Mucosa of stomach (tissue), 1 donor: ENCODE measurements around the gene CD19.

Experiments
- H3K27me3 ChIP-seq: one replicate; pipeline ENCODE4 v1.7.0; 2013; ENCODE audit warnings: mild to moderate bottlenecking, low read length; ENCODE audit not compliant: control insufficient read depth, insufficient read depth
- H3K36me3 ChIP-seq: one replicate; pipeline ENCODE4 v1.7.0; 2013; ENCODE audit warnings: low read length; ENCODE audit not compliant: control insufficient read depth, insufficient read depth
- H3K4me1 ChIP-seq: one replicate; pipeline ENCODE4 v1.7.0; 2013; ENCODE audit warnings: mild to moderate bottlenecking, low read length; ENCODE audit not compliant: control insufficient read depth, insufficient read depth
- H3K4me3 ChIP-seq: one replicate; pipeline ENCODE4 v1.7.0; 2013; ENCODE audit warnings: low read length
- H3K9ac ChIP-seq: one replicate; pipeline ENCODE4 v1.7.0; 2013; ENCODE audit warnings: mild to moderate bottlenecking, low read length, moderate library complexity
- H3K9me3 ChIP-seq: one replicate; pipeline ENCODE4 v1.7.0; 2013; ENCODE audit warnings: mild to moderate bottlenecking, low read length, moderate library complexity; ENCODE audit not compliant: control insufficient read depth
- donor health status: Pancreatic carcinoma.

CD19 gene

GRCh38 chr16:28899882-28900590, 31.7 kb upstream of the CD19 start:
- Histone ChIP-seq H3K36me3 (peaks cover 4% of the 10 kb centered on the region), H3K4me1 (no peaks in the 10 kb centered on the region), H3K9ac (no peak overlapping the region), H3K9me3 (no peaks in the 10 kb centered on the region), H3K27me3 (no peaks in the 10 kb centered on the region), H3K4me3 (no peak overlapping the region)

GRCh38 chr16:28900601-28901000, 31.2 kb upstream of the CD19 start:
- H3K4me1 ChIP-seq, result no peaks in the 10 kb centered on the region
- H3K9me3 ChIP-seq, result no peaks in the 10 kb centered on the region
- H3K27me3 ChIP-seq, result no peaks in the 10 kb centered on the region
- H3K36me3 ChIP-seq, result peaks cover 4% of the 10 kb centered on the region
- H3K9ac ChIP-seq, result no peak overlapping the region
- H3K4me3 ChIP-seq, result no peak overlapping the region

DNA sequence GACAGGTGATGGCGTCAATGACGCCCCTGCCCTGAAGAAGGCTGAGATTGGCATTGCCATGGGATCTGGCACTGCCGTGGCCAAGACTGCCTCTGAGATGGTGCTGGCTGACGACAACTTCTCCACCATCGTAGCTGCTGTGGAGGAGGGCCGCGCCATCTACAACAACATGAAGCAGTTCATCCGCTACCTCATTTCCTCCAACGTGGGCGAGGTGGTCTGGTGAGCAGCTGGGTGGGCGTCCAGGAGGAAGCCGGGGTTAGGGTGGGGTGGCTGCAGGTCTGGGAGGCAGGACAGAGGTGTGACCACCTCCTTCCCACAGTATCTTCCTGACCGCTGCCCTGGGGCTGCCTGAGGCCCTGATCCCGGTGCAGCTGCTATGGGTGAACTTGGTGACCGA, 29.9 kb upstream of the CD19 start:
- H3K4me3 ChIP-seq, result no peak overlapping the region
- no peaks in the 10 kb centered on the region for H3K4me1 ChIP-seq
- no peaks in the 10 kb centered on the region for H3K9me3 ChIP-seq
- no peak overlapping the region for H3K9ac ChIP-seq
- H3K36me3 ChIP-seq, result peaks cover 4% of the 10 kb centered on the region
- no peaks in the 10 kb centered on the region for H3K27me3 ChIP-seq

- Histone ChIP-seq H3K9me3 (no peaks in the 10 kb centered on the region), H3K36me3 (peaks cover 4% of the 10 kb centered on the region), H3K27me3 (no peaks in the 10 kb centered on the region), H3K4me3 (no peak overlapping the region), H3K9ac (no peak overlapping the region), H3K4me1 (no peaks in the 10 kb centered on the region)
These were observed 28.9 kb upstream of the CD19 start for GRCh38 chr16:28902909-28903308.

GRCh38 chr16:28903344-28904042, 28.3 kb upstream of the CD19 start:
- no peaks in the 10 kb centered on the region for H3K4me1 ChIP-seq
- H3K9me3 ChIP-seq, result no peaks in the 10 kb centered on the region
- H3K27me3 ChIP-seq, result no peaks in the 10 kb centered on the region
- H3K4me3 ChIP-seq, result no peak overlapping the region
- H3K36me3 ChIP-seq, result peaks cover 4% of the 10 kb centered on the region
- H3K9ac ChIP-seq, result no peak overlapping the region

- Histone ChIP-seq H3K4me3 (no peak overlapping the region), H3K4me1 (no peaks in the 10 kb centered on the region), H3K27me3 (no peaks in the 10 kb centered on the region), H3K9ac (no peak overlapping the region), H3K9me3 (no peaks in the 10 kb centered on the region), H3K36me3 (peaks cover 4% of the 10 kb centered on the region)
These were observed 27.4 kb upstream of the CD19 start for GRCh38 chr16:28904363-28904762.

DNA sequence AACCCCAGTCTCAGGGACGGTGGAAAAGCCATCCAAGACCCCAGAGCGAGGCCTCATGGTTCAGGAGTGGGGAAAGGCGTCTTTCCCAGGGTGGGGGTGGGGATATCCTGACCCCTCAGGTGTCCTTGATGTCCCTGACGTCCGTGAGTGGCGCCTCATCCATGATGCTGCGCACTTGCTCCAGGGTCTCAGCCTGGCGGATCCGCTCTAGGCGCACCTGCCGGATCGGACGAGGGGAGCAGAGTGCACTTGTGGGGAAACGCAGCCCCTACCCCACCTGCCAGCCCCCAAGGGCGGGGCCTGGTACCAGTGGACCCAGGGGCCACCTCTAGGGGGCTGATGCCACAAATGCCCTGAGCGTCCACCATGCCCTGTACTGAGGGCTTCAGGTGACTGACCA, 26.9 kb upstream of the CD19 start:
- Histone ChIP-seq H3K36me3 (peaks cover 4% of the 10 kb centered on the region), H3K9me3 (no peaks in the 10 kb centered on the region), H3K9ac (no peak overlapping the region), H3K4me3 (no peak overlapping the region), H3K27me3 (no peaks in the 10 kb centered on the region), H3K4me1 (no peaks in the 10 kb centered on the region)

DNA sequence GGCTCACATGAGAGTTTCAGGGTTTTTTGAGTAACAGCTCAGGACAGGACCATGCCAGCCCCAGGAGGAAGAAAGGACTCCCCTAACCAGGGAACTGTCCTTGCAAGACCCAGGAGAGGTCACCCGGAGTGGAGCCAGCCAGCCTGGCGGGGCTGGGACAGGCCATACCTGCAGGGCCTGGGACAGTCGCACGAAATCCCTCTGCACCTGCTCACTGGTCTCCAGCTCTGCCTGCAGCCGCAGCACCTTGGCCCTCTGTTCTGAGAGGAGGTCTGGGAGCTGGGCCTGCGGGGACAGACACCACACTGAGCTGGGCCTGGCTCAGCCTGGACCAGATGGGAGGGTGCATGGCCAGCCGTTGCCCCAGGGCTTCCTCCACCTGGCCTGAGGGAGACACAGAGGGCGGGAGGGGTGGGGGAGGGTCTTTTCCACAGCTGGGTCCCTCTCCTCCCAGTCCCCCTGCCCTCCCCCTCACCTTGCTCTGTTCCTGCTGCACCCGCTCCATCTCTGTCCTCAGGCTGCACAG, 26.5 kb upstream of the CD19 start:
- H3K9me3 ChIP-seq, result no peaks in the 10 kb centered on the region
- peaks cover 4% of the 10 kb centered on the region for H3K36me3 ChIP-seq
- H3K27me3 ChIP-seq, result no peaks in the 10 kb centered on the region

GRCh38 chr16:28905800-28906372, 25.9 kb upstream of the CD19 start:
- Histone ChIP-seq H3K9me3 (no peaks in the 10 kb centered on the region), H3K4me1 (peaks cover 5% of the 10 kb centered on the region), H3K36me3 (peaks cover 4% of the 10 kb centered on the region), H3K27me3 (no peaks in the 10 kb centered on the region), H3K9ac (no peak overlapping the region), H3K4me3 (no peak overlapping the region)

More for the DNA sequence above, 26.5 kb upstream of the CD19 start:
- Histone ChIP-seq H3K4me3 (no peak overlapping the region), H3K4me1 (no peaks in the 10 kb centered on the region), H3K9ac (no peak overlapping the region)

GRCh38 chr16:28910086-28911031, 21.4 kb upstream of the CD19 start:
- Histone ChIP-seq H3K4me3 (no peak overlapping the region), H3K9ac (no peak overlapping the region), H3K9me3 (no peaks in the 10 kb centered on the region), H3K27me3 (no peaks in the 10 kb centered on the region), H3K4me1 (peaks cover 5% of the 10 kb centered on the region), H3K36me3 (no peaks in the 10 kb centered on the region)

- Histone ChIP-seq H3K9ac (no peak overlapping the region), H3K4me1 (peaks cover 5% of the 10 kb centered on the region), H3K27me3 (no peaks in the 10 kb centered on the region), H3K9me3 (no peaks in the 10 kb centered on the region), H3K36me3 (no peaks in the 10 kb centered on the region), H3K4me3 (no peak overlapping the region)
These were observed 19.2 kb upstream of the CD19 start for GRCh38 chr16:28912558-28912957.
